T-helper 9 cell (primary cell): Measurements from ENCODE around the gene GPR31.
"Not testable (repeated sequence)": the region's sequence is repeated elsewhere in the genome, so short reads cannot be mapped to it uniquely, and the experiment has no call there.

ENCODE experiments used
- DNase-seq: peaks from one replicate; pipeline ENCODE4 v3.0.0-alpha.2; 2020
- total RNA-seq, 2 donors: gene quantifications; one replicate each; lab custom pipeline; 2026; lab: John Stamatoyannopoulos, UW

GPR31 gene
- 0 reads per million in 2 donors for total RNA-seq

- no peak for DNase-seq
Measured at GRCh38 chr6:167157863-167158262, at the start of gene GPR31. TSS of gene GPR31 (minus strand) at chr6:167157980. CDS start at chr6:167157831, 149 bp downstream.

GRCh38 chr6:167207527-167207926 is 49.7 kb upstream of the GPR31 start:
- DNase-seq = no peak

- DNase-seq = not testable (repeated sequence)
Measured at GRCh38 chr6:167205316-167205715, 47.5 kb upstream of the GPR31 start.

GRCh38 chr6:167204059-167204348 is 46.2 kb upstream of the GPR31 start:
- DNase-seq = not testable (repeated sequence)

GRCh38 chr6:167203261-167204058 is 45.7 kb upstream of the GPR31 start:
- not testable (repeated sequence) for DNase-seq

- not testable (repeated sequence) for DNase-seq
Measured at GRCh38 chr6:167202613-167203012, 44.8 kb upstream of the GPR31 start.

GRCh38 chr6:167200806-167201205 is 43.0 kb upstream of the GPR31 start:
- no peak for DNase-seq

GRCh38 chr6:167195941-167196610 is 38.3 kb upstream of the GPR31 start:
- not testable (repeated sequence) for DNase-seq

- DNase-seq = not testable (repeated sequence)
Measured at GRCh38 chr6:167193515-167194125, 35.8 kb upstream of the GPR31 start.

GRCh38 chr6:167191043-167191583 is 33.3 kb upstream of the GPR31 start:
- not testable (repeated sequence) for DNase-seq

GRCh38 chr6:167187275-167187674 is 29.5 kb upstream of the GPR31 start:
- DNase-seq = not testable (repeated sequence)

- DNase-seq = not testable (repeated sequence)
Measured at GRCh38 chr6:167185101-167185500, 27.3 kb upstream of the GPR31 start.

- DNase-seq = not testable (repeated sequence)
Measured at GRCh38 chr6:167182913-167183314, 25.1 kb upstream of the GPR31 start.

- DNase-seq = not testable (repeated sequence)
Measured at GRCh38 chr6:167181351-167181750, 23.6 kb upstream of the GPR31 start.

GRCh38 chr6:167180086-167180485 is 22.3 kb upstream of the GPR31 start:
- not testable (repeated sequence) for DNase-seq

GRCh38 chr6:167178896-167179655 is 21.3 kb upstream of the GPR31 start:
- not testable (repeated sequence) for DNase-seq

- DNase-seq = not testable (repeated sequence)
Measured at GRCh38 chr6:167177271-167177670, 19.5 kb upstream of the GPR31 start.

GRCh38 chr6:167172011-167172410 is 14.2 kb upstream of the GPR31 start:
- not testable (repeated sequence) for DNase-seq

- DNase-seq = not testable (repeated sequence)
Measured at GRCh38 chr6:167171300-167171699, 13.5 kb upstream of the GPR31 start.

- DNase-seq = not testable (repeated sequence)
Measured at GRCh38 chr6:167169867-167170266, 12.1 kb upstream of the GPR31 start.

- not testable (repeated sequence) for DNase-seq
Measured at GRCh38 chr6:167168296-167168695, 10.5 kb upstream of the GPR31 start.

GRCh38 chr6:167167699-167168098 is 9.9 kb upstream of the GPR31 start:
- not testable (repeated sequence) for DNase-seq
